ENCODE results near the gene RAB8B.

DNA sequence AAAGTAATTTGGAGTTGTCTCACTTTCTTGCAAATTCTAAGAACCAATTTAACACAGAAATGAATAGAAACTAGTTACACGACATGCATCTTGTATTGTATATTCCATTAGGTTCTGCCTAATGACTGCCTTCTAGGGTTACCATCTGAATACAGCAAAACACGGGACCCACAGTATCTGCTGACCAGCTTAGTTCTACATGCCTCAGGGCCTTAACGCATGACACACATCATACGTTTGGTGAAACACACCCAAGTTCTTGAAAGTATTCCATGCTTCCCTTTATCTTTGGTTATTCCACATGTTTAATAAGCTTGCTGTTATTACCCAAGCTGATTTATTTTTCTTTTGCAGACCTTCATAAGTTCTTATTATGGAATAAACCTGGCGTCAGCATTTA lies 115.9 kb downstream of the RAB8B start:
- TF ChIP-seq EZH2 (IDR thresholded peaks at IDR 0.05) (no peak), POLR2AphosphoS5 (IDR thresholded peaks at IDR 0.05; ENCODE audit: borderline replicate concordance, low read depth, low read length) (no peak), FOXP2 (optimal IDR thresholded peaks at IDR 0.05; ENCODE audit: control extremely low read depth, extremely low read length, insufficient read depth) (no peak)

Data from SK-N-MC (cell line).